HepG2 (cell line): ENCODE results near the gene IRX2. TPM values are rescaled to one million over a fixed set of nuclear protein-coding genes. Genes with fewer than 3 reads are reported as not detected.

ENCODE experiments used
- ATAC-seq: fragments of 200-7000 bp; cut with Tn5 transposase; 3 replicates; pipeline ENCODE4 v1.9.1; 2020; ENCODE audit warnings: mild to moderate bottlenecking, moderate library complexity
- BruUV-seq: library from RNA; stranded (reverse); fragments of 400-500 nt; replicated peaks from 2 replicates; lab custom pipeline; 2021; lab: Mats Ljungman, UMichigan
- CTCF ChIA-PET: fragments of 300-600 bp; formaldehyde crosslinking; extraction: SDS; loops from one replicate; lab custom pipeline; 2021; ENCODE audit warnings: low total read pairs, inconsistent platforms, low intra/inter-chr PET ratio; lab: Yijun Ruan, JAX
- POLR2A ChIA-PET: fragments of 350-600 bp; sonication (Branson Sonifier 250); formaldehyde crosslinking; loops from one replicate; lab custom pipeline; 2020; ENCODE audit warnings: antibody characterized with exemption, inconsistent platforms; lab: Yijun Ruan, JAX
- DNase-seq: peaks from one replicate; pipeline ENCODE4 v3.0.0-alpha.2; 2015; ENCODE audit warnings: low spot score
- FAIRE-seq: peaks from 3 replicates; lab custom pipeline; 2011; peaks lifted over from hg19 to GRCh38; lab: Jason Lieb, UNC
- H2AFZ ChIP-seq: one replicate; pipeline ENCODE4 v1.6.1; 2011; ENCODE audit warnings: low read length, inconsistent platforms
- H3K27ac ChIP-seq: fragments of 300-600 bp; 3 replicates; pipeline ENCODE4 v1.8.0; 2011; ENCODE audit warnings: mixed run types, mild to moderate bottlenecking, mixed read lengths, low read length, inconsistent platforms; ENCODE audit not compliant: insufficient read depth; ENCODE audit errors: extremely low read length
- H3K27me3 ChIP-seq, 2 experiments: fragments of 200-600 bp in 1 of 2; 2 replicates in 1 of 2; 3 replicates in 1 of 2; pipeline versions ENCODE4 v1.6.0 to v1.8.0; 2011; ENCODE audit warnings: low read length in 2 of 2, mild to moderate bottlenecking in 2 of 2, moderate library complexity in 2 of 2, inconsistent platforms in 1 of 2; ENCODE audit not compliant: insufficient read depth in 2 of 2, control insufficient read depth in 1 of 2
- H3K36me3 ChIP-seq, 2 experiments: fragments of 200-600 bp in 1 of 2; replicated peaks in 1 of 2; 2 replicates in 1 of 2; 3 replicates in 1 of 2; pipeline versions ENCODE4 v1.5.1 to v1.8.0; 2011; ENCODE audit warnings: low read length in 2 of 2, inconsistent platforms in 1 of 2; ENCODE audit not compliant: insufficient read depth in 2 of 2, control insufficient read depth in 1 of 2
- H3K4me1 ChIP-seq: 2 replicates; pipeline ENCODE4 v1.5.1; 2012; ENCODE audit warnings: low read length, inconsistent platforms; ENCODE audit not compliant: insufficient read depth
- H3K4me2 ChIP-seq: 2 replicates; pipeline ENCODE4 v1.6.0; 2011; ENCODE audit warnings: low read depth, low read length, inconsistent platforms
- H3K4me3 ChIP-seq, 3 experiments: fragments of 200-600 bp in 1 of 3; sonication (generic), shearing (Covaris generic) in 1 of 3; replicated peaks in 1 of 3; 2 replicates each; pipeline ENCODE4 v1.5.1; 2011 to 2016; ENCODE audit warnings: low read length in 3 of 3, inconsistent platforms in 2 of 3, low read depth in 2 of 3, mild to moderate bottlenecking in 2 of 3, control low read depth in 1 of 3, mixed read lengths in 1 of 3; ENCODE audit not compliant: insufficient read depth in 1 of 3
- H3K79me2 ChIP-seq: one replicate; pipeline ENCODE4 v1.6.1; 2011; ENCODE audit warnings: low read length, inconsistent platforms; ENCODE audit not compliant: insufficient read depth
- H3K9ac ChIP-seq: 2 replicates; pipeline ENCODE4 v1.6.0; 2011; ENCODE audit warnings: mild to moderate bottlenecking, low read depth, low read length, inconsistent platforms; ENCODE audit not compliant: insufficient read depth
- H3K9me3 ChIP-seq: 2 replicates; pipeline ENCODE4 v1.5.1; 2012; ENCODE audit warnings: mild to moderate bottlenecking, low read length
- H4K20me1 ChIP-seq: 2 replicates; pipeline ENCODE4 v1.6.0; 2011; ENCODE audit warnings: inconsistent platforms, mild to moderate bottlenecking, low read length, moderate library complexity; ENCODE audit not compliant: insufficient read depth
- BRD4 ChIP-seq: sonication (generic); formaldehyde crosslinking; IDR thresholded peaks from 2 replicates; pipeline ENCODE4 v1.4.0; 2020; ENCODE audit warnings: missing genetic modification reagents
- HNRNPH1 ChIP-seq: fragments of 200-400 bp; formaldehyde crosslinking; optimal IDR thresholded peaks from 2 replicates; pipeline ENCODE3; 2017; ENCODE audit warnings: mild to moderate bottlenecking, low read depth, low read length
- ISX ChIP-seq: sonication (generic); formaldehyde crosslinking; conservative IDR thresholded peaks from 2 replicates; pipeline ENCODE4 v1.5.0; 2020; ENCODE audit warnings: missing genetic modification reagents
- SALL1 ChIP-seq: sonication (generic); formaldehyde crosslinking; IDR thresholded peaks from 2 replicates; pipeline ENCODE4 v1.8.0; 2022; ENCODE audit warnings: mild to moderate bottlenecking, missing genetic modification reagents
- ZNF660 ChIP-seq: sonication (generic); formaldehyde crosslinking; IDR thresholded peaks from 2 replicates; pipeline ENCODE4 v1.5.1; 2020; ENCODE audit warnings: mild to moderate bottlenecking, low read depth, missing genetic modification reagents, borderline replicate concordance
- ZNF749 ChIP-seq: sonication (generic); formaldehyde crosslinking; IDR thresholded peaks from 2 replicates; pipeline ENCODE4 v1.8.0; 2022; ENCODE audit warnings: mild to moderate bottlenecking, missing genetic modification reagents, moderate library complexity, borderline replicate concordance
- WGBS: methylation state at CpG from one replicate; pipeline ENCODE4 v1.1.6; 2017; ENCODE audit warnings: low lambda C conversion rate; 5-methylcytosine and 5-hydroxymethylcytosine counted together
- in situ Hi-C: cut with HindIII; loops from 2 replicates; pipeline ENCODE4 v1.10.0; 2017; ENCODE audit warnings: low pct_unique_long_range_greater_than_20kb; ENCODE audit not compliant: extremely low pct_ligation_motif_present
- intact Hi-C: fragments of 100-400 bp; cut with micrococcal nuclease; formaldehyde crosslinking; loops from one replicate; pipeline ENCODE4 v1.10.0; 2022; ENCODE audit not compliant: unreplicated experiment
- polyA plus RNA-seq, 8 experiments: library from polyadenylated mRNA; depleted of rRNA in 3 of 8; stranded (reverse) in 7 of 8; unstranded in 1 of 8; fragments of >200 nt; fragmentation: Illumina TruSeq in 4 of 8; extraction: Trizol in 4 of 8; gene quantifications; 2 replicates each; pipeline versions ENCODE4 v1.2.1 to v1.2.3, GENCODE V29; 2011 to 2016; ENCODE audit warnings: low read depth in 4 of 8, missing spikeins in 1 of 8, mixed read lengths in 1 of 8; ENCODE audit not compliant: insufficient read depth in 1 of 8
- total RNA-seq, 5 experiments: library from RNA; depleted of rRNA; stranded (reverse); fragments of >200 nt; fragmentation: Illumina TruSeq; extraction: Trizol; gene quantifications; 2 replicates each; pipeline ENCODE4 v1.2.3, GENCODE V29; 2016; ENCODE audit warnings: low read depth in 1 of 5

The IRX2 gene
- total and polyA plus RNA-seq, 2 of the 13 experiments (the other 11 are each of a cell fraction or from before 2014, with no cell fraction given) = not detected

DNA sequence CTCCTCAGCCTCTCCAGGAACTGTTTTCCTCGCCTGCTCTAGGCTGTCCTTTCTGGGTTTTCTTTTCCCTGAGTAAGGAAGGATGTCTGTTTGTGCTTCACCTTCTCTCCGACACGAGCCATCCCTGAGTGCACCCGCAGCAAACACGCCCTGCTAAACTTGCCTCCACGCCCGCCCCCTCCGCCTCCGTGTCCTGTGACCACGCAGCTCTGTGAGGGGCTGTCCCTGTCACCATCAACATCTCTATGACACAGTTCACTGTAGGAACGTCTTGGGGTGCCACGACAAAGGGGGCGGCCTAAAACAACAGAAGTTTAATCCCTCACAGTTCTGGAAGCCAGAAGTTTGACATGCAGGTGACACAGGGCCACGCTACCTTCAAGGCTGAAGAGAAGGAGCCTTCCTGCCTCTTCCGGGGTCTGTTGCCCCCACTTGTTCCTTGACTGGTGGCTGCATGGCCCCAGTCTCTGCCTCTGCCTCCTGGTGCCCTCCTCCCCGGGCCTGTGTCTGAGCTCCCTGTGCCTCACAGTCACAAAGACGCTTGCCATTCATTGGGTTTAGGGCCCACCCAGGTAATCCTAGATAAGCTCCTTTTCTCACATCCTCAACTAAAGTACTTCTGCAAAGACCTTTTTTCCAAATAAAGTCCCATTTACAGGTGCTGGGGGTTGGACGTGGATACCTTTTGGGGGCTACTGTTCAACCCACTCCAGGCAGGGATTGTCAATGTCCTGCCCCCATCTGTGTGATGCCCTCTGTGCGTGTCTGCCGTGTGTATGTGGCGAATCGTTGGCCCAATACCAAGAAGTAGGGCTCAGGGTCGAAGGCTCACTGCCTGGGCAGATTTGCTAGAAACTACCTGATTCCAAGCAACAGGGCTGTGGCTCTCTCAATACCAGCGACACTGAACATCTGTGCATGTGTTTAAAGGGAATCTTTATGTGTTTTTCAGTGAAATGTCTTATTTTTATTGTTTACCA lies 39.7 kb downstream of the IRX2 start (continued):
- TF ChIP-seq ZNF660 (CRISPR knock-in tag) = no peak
- TF ChIP-seq, all 625 proteins: peak for 0

DNA sequence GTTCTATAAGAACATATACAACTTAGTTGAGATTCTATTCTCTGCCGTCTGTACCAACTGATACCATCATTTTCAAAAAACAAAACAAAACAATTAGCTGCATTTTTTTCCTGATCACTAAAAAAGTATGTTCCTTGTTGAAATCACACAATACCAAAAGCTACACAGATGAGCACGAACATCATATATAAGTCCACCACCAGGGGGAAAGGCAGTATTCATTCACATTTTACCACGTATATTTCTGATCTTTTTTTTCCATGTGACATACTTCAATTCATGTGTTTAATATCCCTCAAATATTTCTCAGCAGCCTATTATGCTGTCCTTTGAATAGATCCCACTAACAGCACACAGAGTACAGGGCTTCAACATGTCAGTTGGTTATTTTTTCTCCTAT lies 40.6 kb downstream of the IRX2 start:
- no peak for ATAC-seq
- peaks cover 0 to 36% of the 10 kb centered on the region in 2 experiments; a peak in 2 of 5 replicates for H3K27me3 ChIP-seq
- in situ Hi-C loops = no loop called here
- no peak for TF ChIP-seq BRD4 (CRISPR knock-in tag)
- TF ChIP-seq, all 625 proteins: peak for 0
- Histone ChIP-seq H3K36me3 (no peaks in the 10 kb centered on the region), H3K4me2 (no peak overlapping the region), H3K4me1 (no peaks in the 10 kb centered on the region), H2AFZ (no peak overlapping the region), H3K27ac (no peak overlapping the region), H3K79me2 (no peaks in the 10 kb centered on the region), H3K9ac (no peak overlapping the region), H3K4me3 (no peak overlapping the region), H4K20me1 (no peaks in the 10 kb centered on the region), H3K9me3 (no peaks in the 10 kb centered on the region)
- intact Hi-C loops = no loop called here
- no TSS peak for BruUV-seq
- ChIA-PET CTCF (no interaction called here), POLR2A (no interaction called here)
- DNase-seq (no peak), FAIRE-seq (no peak)
- 33% methylated on average over 3 of the region's 3 CpGs for WGBS

DNA sequence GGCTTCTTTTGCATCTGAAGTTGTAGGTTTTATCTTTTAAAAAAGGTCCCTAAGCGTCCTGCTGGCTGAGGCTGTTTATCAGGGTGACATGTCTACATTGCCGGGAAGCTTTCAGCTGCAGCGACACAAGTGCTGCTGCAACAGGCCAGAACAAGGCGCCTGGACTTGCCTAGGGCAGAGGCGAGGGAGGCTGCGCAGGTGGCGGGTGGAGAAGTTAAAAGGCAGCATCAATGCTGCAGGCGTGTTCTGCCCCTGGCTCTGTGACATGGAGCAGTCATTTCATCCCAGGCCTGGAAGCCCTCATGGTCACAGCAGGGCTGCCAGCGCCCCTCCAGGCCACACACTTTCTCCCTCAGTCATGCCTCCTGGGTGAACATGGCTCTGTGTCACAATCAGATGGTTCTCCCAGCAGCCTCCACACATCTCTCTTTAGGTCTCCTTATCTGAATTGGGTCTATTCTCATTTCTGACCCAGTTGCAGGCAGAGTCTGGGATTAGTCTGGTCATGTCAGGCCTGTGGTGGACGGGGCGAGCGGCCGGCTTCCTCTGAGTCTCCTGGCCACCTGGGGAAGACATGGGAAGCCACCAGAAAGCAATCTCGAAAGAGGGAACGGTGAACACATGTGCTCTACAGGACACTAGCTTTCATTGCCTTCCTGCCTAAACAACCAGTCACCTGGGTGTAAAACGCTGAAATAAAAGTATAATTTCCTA lies 41.3 kb downstream of the IRX2 start:
- no peak overlapping the region for H3K9ac ChIP-seq
- no peaks in the 10 kb centered on the region for H3K4me1 ChIP-seq
- no peak for DNase-seq
- FAIRE-seq = no peak
- ATAC-seq = no peak
- in situ Hi-C loops (no loop called here), intact Hi-C loops (no loop called here)
- no peak overlapping the region for H3K27ac ChIP-seq
- H3K9me3 ChIP-seq = no peaks in the 10 kb centered on the region
- H3K36me3 ChIP-seq = no peaks in the 10 kb centered on the region
- no peak overlapping the region for H2AFZ ChIP-seq
- CTCF ChIA-PET = no interaction called here
- WGBS = 24% methylated on average over 8 of the region's 16 CpGs
- BruUV-seq = no TSS peak
- no peak overlapping the region for H3K4me3 ChIP-seq
- H3K79me2 ChIP-seq = no peaks in the 10 kb centered on the region
- no peaks in the 10 kb centered on the region for H4K20me1 ChIP-seq
- no peak overlapping the region for H3K4me2 ChIP-seq
- peaks cover 0 to 44% of the 10 kb centered on the region in 2 experiments; a peak in 3 of 5 replicates for H3K27me3 ChIP-seq
- POLR2A ChIA-PET = no interaction called here
- no peak for TF ChIP-seq ISX (CRISPR knock-in tag)
- TF ChIP-seq SALL1 (CRISPR knock-in tag) = no peak
- TF ChIP-seq ZNF749 (CRISPR knock-in tag) = no peak
- no peak for TF ChIP-seq HNRNPH1
